Dendritic cell treated with granulocyte-macrophage colony-stimulating factor and Interleukin-4, amounts not matched to agents 40 ng/mL and 50 ng/mL, for 4 days (primary cell): ENCODE data around the gene DAPP1.
"Not testable (repeated sequence)": the region's sequence is repeated elsewhere in the genome, so short reads cannot be mapped to it uniquely, and the experiment has no call there.

Experiments used
- H3K27ac Mint-ChIP-seq: one replicate; pipeline ENCODE4 v1.8.0; 2022; ENCODE audit warnings: mild to moderate bottlenecking, mixed read lengths
- H3K27me3 Mint-ChIP-seq: one replicate; pipeline ENCODE4 v1.8.0; 2022; ENCODE audit warnings: mild to moderate bottlenecking, mixed read lengths
- H3K36me3 Mint-ChIP-seq: one replicate; pipeline ENCODE4 v1.8.0; 2022; ENCODE audit warnings: low read depth, mixed read lengths
- H3K4me1 Mint-ChIP-seq: one replicate; pipeline ENCODE4 v1.8.0; 2022; ENCODE audit warnings: low read depth, mixed read lengths
- H3K4me3 Mint-ChIP-seq: one replicate; pipeline ENCODE4 v1.8.0; 2022; ENCODE audit warnings: mild to moderate bottlenecking, moderate library complexity, mixed read lengths
- H3K9me3 Mint-ChIP-seq: one replicate; pipeline ENCODE4 v1.8.0; 2022; ENCODE audit warnings: mixed read lengths
- intact Hi-C: fragments of 100-400 bp; cut with micrococcal nuclease; formaldehyde crosslinking; loops from one replicate; pipeline ENCODE4 v1.15.0; 2022

DAPP1 gene

DNA sequence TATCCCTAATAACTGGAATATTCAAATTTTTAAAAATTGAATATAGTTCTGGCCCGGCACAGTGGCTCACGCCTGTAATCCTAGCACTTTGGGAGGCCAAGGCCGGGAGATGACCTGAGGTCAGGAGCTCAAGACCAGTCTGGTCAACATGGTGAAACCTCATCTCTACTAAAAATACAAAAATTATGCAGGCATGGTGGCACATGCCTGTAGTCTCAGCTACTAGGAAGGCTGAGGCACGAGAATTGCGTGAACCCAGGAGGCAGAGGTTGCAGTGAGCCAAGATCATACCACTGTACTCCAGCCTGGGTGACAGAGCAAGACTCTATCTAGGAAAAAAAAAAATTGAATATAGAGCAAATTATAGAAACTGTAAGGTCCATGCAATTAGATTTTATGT, 13.4 kb downstream of the DAPP1 start:
- H3K4me3 Mint-ChIP-seq, H3K9me3 Mint-ChIP-seq, H3K27me3 Mint-ChIP-seq, intact Hi-C loops, H3K27ac Mint-ChIP-seq: not testable (repeated sequence)
- Mint-ChIP-seq H3K4me1 (peaks cover 49% of the 10 kb centered on the region), H3K36me3 (peaks cover 16% of the 10 kb centered on the region)

GRCh38 chr4:99832321-99832720, 15.7 kb downstream of the DAPP1 start:
- no peak overlapping the region for H3K4me3 Mint-ChIP-seq
- no peaks in the 10 kb centered on the region for H3K9me3 Mint-ChIP-seq
- H3K27ac Mint-ChIP-seq = no peak overlapping the region
- intact Hi-C loops = no loop called here
- peaks cover 26% of the 10 kb centered on the region for H3K4me1 Mint-ChIP-seq
- no peaks in the 10 kb centered on the region for H3K27me3 Mint-ChIP-seq
- H3K36me3 Mint-ChIP-seq = peaks cover 26% of the 10 kb centered on the region

- Mint-ChIP-seq H3K4me3 (no peak overlapping the region), H3K9me3 (no peaks in the 10 kb centered on the region), H3K27me3 (no peaks in the 10 kb centered on the region), H3K27ac (no peak overlapping the region), H3K4me1 (peaks cover 22% of the 10 kb centered on the region), H3K36me3 (peaks cover 28% of the 10 kb centered on the region)
- intact Hi-C loops = no loop called here
Observed at GRCh38 chr4:99832758-99833157, 16.1 kb downstream of the DAPP1 start.

DNA sequence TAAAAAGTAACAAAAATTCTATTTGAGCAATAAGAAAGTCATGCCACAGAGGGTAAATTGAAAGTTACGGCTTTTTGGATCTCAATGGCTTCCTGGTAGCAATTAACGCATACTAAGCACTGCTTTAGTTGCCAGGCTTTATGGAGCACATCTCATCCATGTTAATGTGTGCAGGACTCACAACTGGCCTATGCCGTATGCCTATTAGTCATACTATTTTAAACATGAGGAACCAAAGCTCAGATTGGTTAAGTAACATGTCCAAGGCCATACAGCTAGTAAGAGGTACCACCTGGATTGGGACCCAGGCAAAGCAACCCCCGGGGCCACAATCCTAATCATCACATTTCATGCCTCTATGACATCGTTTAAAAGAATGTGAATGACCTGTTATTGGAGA, 17.1 kb downstream of the DAPP1 start:
- no peak overlapping the region for H3K4me3 Mint-ChIP-seq
- H3K9me3 Mint-ChIP-seq = no peaks in the 10 kb centered on the region
- H3K27ac Mint-ChIP-seq = no peak overlapping the region
- H3K27me3 Mint-ChIP-seq = no peaks in the 10 kb centered on the region
- peaks cover 20% of the 10 kb centered on the region for H3K4me1 Mint-ChIP-seq
- intact Hi-C loops = no loop called here
- peaks cover 33% of the 10 kb centered on the region for H3K36me3 Mint-ChIP-seq

DNA sequence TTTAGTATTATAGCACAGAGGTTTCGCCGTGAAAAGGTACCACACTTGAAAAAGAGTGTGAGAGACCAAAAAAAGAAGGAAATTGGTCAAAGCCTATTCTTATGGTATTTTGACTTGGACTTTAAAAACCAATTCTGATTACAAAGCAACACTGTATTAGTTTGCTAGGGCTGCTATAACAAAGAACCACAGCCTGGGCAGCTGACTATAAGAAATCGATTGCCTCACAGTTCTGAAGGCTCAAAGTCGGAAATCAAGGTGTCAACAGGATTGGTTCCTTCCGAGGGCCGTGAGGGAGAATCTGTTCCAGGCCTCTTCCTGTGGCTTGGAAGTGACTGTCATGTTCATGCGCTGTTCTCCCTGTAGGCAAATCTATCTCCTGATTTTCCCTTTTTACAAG, 17.9 kb downstream of the DAPP1 start:
- Mint-ChIP-seq H3K4me1 (peaks cover 20% of the 10 kb centered on the region), H3K27ac (no peak overlapping the region), H3K36me3 (peaks cover 41% of the 10 kb centered on the region), H3K27me3 (no peaks in the 10 kb centered on the region), H3K4me3 (no peak overlapping the region), H3K9me3 (no peaks in the 10 kb centered on the region)
- intact Hi-C loops = no loop called here

DNA sequence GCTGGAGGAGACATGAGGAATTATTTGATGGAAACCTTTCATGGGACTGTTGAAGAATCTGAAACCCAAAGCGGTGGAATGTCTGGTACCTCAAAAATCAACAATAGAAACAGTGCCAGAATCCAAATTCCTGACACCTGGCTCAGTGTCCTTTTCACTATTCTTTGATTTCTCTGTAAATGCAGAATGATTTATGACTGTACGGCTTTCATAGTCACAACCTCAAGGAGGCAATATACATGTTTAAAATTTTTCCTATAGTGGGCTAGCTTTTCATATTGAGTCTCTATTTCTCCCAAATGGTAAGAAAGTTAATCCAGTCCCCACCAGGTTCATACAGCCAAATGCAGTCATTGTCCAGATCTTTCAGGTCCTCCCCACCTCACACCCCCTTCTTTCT, 19.3 kb downstream of the DAPP1 start:
- no peak overlapping the region for H3K4me3 Mint-ChIP-seq
- no peak overlapping the region for H3K27ac Mint-ChIP-seq
- intact Hi-C loops = no loop called here

DNA sequence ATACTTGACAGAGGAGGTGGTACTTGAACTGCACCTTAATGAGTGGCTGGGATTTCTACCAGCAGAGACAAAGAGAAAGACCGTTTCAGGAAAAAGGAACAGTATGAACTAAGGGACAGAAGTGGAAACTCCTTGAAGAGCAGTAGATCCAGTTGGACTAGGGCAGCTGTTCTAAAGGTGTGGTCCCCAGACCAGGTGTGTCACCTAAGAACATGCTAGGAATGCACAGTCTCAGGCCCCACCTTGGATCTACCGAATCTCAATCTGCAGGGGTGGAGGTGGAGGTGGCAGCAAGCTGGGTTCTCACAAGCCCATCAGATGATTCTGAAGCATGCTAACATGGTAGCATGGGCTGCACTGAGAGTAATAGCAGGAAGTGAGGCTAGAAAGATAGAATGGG, 22.3 kb downstream of the DAPP1 start:
- Mint-ChIP-seq H3K9me3 (no peaks in the 10 kb centered on the region), H3K36me3 (peaks cover 80% of the 10 kb centered on the region), H3K27ac (no peak overlapping the region), H3K27me3 (no peaks in the 10 kb centered on the region), H3K4me3 (no peak overlapping the region), H3K4me1 (peaks cover 8% of the 10 kb centered on the region)
- intact Hi-C loops = no loop called here

More for the DNA sequence above, 19.3 kb downstream of the DAPP1 start:
- H3K9me3 Mint-ChIP-seq = no peaks in the 10 kb centered on the region
- no peaks in the 10 kb centered on the region for H3K27me3 Mint-ChIP-seq
- peaks cover 50% of the 10 kb centered on the region for H3K36me3 Mint-ChIP-seq
- H3K4me1 Mint-ChIP-seq = peaks cover 14% of the 10 kb centered on the region

- no peaks in the 10 kb centered on the region for H3K9me3 Mint-ChIP-seq
- H3K4me1 Mint-ChIP-seq = peaks cover 20% of the 10 kb centered on the region
- peaks cover 68% of the 10 kb centered on the region for H3K36me3 Mint-ChIP-seq
- intact Hi-C loops = no loop called here
- H3K27ac Mint-ChIP-seq = no peak overlapping the region
- no peak overlapping the region for H3K4me3 Mint-ChIP-seq
- H3K27me3 Mint-ChIP-seq = no peaks in the 10 kb centered on the region
Observed at GRCh38 chr4:99841129-99841528, 24.5 kb downstream of the DAPP1 start.

DNA sequence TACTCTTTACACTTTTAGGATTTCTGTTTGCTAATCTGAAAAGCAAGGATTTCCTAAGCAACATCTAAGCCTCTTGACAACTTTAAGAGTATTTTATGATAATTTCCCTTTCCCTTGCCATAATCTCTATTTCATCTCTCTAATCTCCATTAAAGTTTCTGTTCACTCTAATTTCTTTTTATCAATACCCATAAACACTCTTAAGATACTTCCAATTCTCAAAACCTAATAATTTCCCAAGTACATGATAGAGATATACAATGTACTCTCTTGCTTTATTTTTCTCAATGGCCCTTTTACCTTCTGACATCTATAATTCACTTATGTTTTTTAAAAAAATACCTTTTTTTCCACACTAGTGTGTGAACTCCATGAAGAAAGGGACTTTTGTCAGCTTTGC, 26.8 kb downstream of the DAPP1 start:
- Mint-ChIP-seq H3K36me3 (peaks cover 59% of the 10 kb centered on the region), H3K27ac (no peak overlapping the region), H3K4me3 (no peak overlapping the region), H3K27me3 (no peaks in the 10 kb centered on the region), H3K4me1 (peaks cover 40% of the 10 kb centered on the region), H3K9me3 (no peaks in the 10 kb centered on the region)
- intact Hi-C loops = no loop called here

GRCh38 chr4:99844048-99844447, 27.4 kb downstream of the DAPP1 start:
- H3K36me3 Mint-ChIP-seq = peaks cover 53% of the 10 kb centered on the region
- no peaks in the 10 kb centered on the region for H3K27me3 Mint-ChIP-seq
- H3K27ac Mint-ChIP-seq = no peak overlapping the region
- H3K9me3 Mint-ChIP-seq = no peaks in the 10 kb centered on the region
- no peak overlapping the region for H3K4me3 Mint-ChIP-seq
- intact Hi-C loops = no loop called here
- peaks cover 44% of the 10 kb centered on the region for H3K4me1 Mint-ChIP-seq

DNA sequence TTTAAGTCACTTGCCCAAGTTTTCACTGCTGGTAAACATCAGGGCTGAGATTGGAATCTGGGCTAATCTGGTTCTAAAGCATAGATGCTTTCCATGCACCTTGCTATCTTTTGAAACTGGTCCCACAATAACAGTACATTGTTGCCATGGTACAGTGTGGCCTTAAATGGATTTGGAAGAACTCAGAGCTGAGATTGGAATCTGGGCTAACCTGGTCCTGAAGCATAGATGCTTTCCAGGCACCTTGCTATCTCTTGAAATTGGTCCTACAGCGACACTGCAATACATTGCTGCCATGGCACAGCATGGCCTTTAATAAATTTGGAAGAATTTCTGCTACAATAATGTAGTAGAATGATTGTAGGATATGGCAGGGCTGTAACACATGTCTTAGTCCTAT, 28.6 kb downstream of the DAPP1 start:
- Mint-ChIP-seq H3K36me3 (peaks cover 52% of the 10 kb centered on the region), H3K27ac (no peak overlapping the region), H3K4me3 (no peak overlapping the region), H3K9me3 (no peaks in the 10 kb centered on the region), H3K4me1 (peaks cover 44% of the 10 kb centered on the region), H3K27me3 (no peaks in the 10 kb centered on the region)
- intact Hi-C loops = no loop called here

DNA sequence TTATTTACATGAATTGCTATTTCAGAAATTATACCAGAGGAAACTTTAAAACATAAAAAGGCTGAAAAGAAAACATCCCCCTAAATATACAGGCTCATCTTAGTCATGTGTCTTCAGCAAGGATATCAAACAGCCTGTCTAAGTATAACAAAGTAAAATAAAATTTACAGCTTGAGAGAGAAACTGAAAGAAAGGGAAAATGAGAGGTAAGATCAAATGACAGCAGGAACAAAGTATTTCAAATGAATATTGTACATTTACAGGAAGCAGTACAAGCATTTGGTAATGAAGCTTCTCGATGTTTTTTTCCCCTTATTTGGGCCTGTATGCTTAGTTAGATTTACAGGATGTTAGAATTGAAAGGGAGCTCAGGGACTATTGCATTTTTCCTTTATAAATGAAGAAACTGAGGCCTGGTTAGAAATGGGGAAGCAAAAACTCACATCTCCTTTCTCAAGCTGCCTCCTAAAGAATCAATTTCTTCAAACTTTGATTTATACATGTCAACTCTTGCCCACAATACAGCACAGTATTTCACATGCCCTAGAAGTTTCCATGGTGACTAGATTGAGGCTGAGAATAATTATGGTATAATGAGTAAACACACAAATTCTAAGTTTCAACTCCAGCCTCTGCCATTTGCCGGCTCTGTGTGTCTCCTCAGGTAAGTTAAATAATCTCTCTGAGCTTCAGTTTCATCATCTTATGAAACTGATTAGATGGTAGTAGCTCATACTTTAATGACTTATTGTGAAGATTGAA, 29.3 kb downstream of the DAPP1 start:
- Mint-ChIP-seq H3K27me3 (no peaks in the 10 kb centered on the region), H3K36me3 (peaks cover 49% of the 10 kb centered on the region), H3K4me3 (no peak overlapping the region), H3K9me3 (no peaks in the 10 kb centered on the region), H3K27ac (no peak overlapping the region), H3K4me1 (peaks cover 46% of the 10 kb centered on the region)
- intact Hi-C loops = no loop called here

GRCh38 chr4:99846891-99847290, 30.3 kb downstream of the DAPP1 start:
- intact Hi-C loops = loop anchor here (1.0 kb wide), 1 partner anchor 9 kb away; no protein-coding TSS in a partner anchor
- Mint-ChIP-seq H3K27me3 (no peaks in the 10 kb centered on the region), H3K9me3 (no peaks in the 10 kb centered on the region), H3K27ac (no peak overlapping the region), H3K36me3 (peaks cover 44% of the 10 kb centered on the region), H3K4me3 (no peak overlapping the region), H3K4me1 (peaks cover 53% of the 10 kb centered on the region)

- Mint-ChIP-seq H3K4me1 (peaks cover 59% of the 10 kb centered on the region), H3K36me3 (peaks cover 44% of the 10 kb centered on the region), H3K9me3 (no peaks in the 10 kb centered on the region), H3K27ac (peak overlapping the region; percentile 74), H3K4me3 (peak overlapping the region; percentile 26), H3K27me3 (no peaks in the 10 kb centered on the region)
- intact Hi-C loops = loop anchor here (1.0 kb wide), 1 partner anchor 9 kb away; no protein-coding TSS in a partner anchor
Observed at GRCh38 chr4:99847362-99847976, 30.8 kb downstream of the DAPP1 start.
